Umbilical cord (tissue), 2 donors: ENCODE data around the gene CTCFL. TPM values are rescaled to one million over a fixed set of nuclear protein-coding genes. Genes with fewer than 3 reads are reported as not detected.
"Not testable (repeated sequence)": the region's sequence is repeated elsewhere in the genome, so short reads cannot be mapped to it uniquely, and the experiment has no call there.

Source experiments
- DNase-seq: peaks from one replicate; pipeline ENCODE4 v3.0.0-alpha.2; 2015; ENCODE audit warnings: low spot score
- total RNA-seq: library from RNA; depleted of rRNA; stranded (reverse); fragments of >200 nt; gene quantifications from one replicate; pipeline ENCODE4 v1.2.3, GENCODE V29; 2014; ENCODE audit warnings: low replicate concordance; ENCODE audit not compliant: insufficient read depth

The CTCFL gene
- total RNA-seq, 1 donor from 2014 or later: 2.6 TPM

DNA sequence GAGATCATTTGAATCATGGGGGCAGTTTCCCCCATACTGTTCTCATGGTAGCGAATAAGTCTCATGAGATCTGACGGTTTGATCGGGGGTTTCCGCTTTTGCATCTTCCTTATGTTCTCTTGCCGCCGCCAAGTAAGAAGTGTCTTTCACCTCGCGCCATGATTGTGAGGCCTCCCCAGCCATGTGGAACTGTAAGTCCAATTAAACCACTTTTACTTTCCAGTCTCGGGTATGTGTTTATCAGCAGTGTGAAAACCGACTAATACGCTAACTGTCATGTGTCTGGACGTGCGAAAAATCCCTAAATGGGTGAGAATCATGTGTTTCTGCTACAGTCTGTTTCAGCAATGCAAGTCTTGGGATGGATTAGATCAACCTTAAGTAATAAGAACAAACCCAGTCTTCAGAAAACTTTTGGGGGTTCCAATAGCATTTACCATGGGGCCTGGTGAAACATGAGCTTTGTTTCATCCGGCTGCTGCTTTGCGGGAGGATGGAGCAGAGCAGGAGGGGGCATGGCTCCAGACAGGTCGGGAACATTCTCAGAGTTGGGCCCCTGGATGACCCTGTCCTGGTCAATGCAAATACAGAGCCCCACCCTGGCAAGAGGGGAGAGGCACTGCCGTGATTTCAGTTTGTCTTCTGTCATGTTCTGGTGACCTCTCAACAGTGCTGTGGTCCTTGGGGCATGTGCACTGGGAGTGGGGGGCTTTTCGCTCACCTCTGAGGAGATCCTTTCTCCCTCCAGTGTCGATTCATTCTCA, 41.5 kb downstream of the CTCFL start:
- no peak for DNase-seq

DNA sequence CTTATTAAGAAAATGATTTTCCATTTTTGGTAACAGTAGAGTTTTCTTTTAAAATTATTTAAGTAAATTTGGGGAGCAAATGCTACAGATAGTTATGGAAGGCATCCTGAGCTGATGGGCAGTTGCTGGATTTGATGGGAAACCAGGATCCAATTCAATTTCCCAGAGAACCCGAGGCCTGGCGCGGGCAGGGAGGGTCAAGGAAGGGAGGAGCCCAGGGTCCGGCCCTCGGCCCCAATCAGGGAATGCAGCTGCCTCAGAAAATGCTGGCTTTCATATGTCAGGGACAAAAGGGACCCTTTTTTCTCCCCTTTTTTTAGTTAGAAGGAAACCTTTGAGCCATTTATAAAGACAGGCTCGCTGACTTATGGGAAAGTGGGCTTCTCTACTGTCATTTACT, 42.1 kb downstream of the CTCFL start:
- DNase-seq: no peak

DNA sequence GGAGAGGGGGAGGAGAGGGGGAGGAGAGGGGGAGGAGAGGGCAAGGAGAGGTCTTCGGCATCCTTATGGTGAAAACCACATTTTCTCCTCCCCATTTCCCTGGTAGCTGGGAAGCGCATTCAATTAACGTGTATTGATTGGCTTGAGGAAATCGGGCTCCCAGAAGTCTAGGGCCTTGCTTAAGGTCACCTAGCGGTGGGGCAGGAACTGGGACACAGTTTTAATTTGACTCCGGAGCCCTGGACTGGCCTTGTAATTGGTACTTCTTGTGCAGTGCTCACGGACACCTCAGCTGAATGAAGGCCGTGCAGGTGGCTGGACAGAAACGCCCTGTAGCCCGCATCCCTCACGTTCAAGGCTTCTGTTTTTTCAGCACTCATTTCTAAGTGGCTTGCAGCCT, 42.8 kb downstream of the CTCFL start:
- DNase-seq: no peak

DNA sequence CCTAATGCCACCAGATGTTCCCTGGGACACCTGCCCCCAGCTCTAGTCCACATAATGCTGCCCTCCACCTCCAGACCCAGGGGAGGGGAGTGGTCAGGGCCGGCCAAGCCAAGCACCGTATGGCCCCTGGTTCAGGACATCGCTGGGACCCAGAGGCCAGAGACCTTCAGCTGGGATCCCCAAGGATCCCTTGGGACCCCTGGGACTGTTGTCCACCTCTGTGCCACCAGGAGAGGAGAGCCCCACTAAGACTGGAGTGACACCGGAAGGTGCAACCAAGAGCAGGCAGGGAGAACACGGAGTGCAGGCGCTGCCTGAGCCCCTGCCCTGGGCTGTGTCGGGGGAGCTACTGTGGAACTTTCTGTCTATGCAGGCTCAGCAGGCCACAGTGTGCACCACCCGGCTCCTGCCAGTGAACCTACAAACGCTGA, 43.6 kb downstream of the CTCFL start:
- no peak for DNase-seq

DNA sequence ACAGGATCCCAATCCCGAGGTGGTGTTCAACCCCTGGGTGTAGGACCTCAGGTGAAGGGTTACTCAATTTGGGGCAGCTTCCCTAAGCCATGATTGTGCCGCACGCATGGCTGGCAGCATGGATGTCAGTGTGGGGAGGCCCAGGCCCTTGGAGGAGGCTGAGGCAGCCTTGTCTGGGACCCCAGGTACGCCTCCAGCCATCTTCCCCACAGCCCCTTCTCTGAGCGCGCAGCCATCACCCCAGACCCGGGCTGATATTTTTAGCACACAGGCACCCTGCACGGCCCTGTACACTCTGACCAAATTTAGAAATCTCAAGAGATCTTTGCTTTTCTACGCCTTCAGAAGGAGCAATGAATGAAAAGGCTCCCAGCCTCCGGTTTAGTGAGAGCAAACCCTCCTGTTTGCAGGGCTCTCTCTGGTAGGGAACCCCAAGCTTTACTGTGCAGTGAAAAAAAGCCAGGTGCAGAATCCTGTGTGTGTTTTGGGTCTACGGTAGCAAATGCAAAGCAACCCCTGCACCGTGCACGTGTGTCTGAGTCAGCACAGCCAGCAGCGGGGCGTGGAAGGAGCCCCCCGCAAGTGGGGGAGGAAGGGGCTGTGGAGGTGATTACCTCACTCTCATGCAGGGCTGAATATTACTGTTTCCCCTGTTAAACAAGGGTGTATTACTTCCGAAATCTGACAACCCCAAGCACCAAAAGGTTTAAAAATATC, 44.3 kb downstream of the CTCFL start:
- no peak for DNase-seq

DNA sequence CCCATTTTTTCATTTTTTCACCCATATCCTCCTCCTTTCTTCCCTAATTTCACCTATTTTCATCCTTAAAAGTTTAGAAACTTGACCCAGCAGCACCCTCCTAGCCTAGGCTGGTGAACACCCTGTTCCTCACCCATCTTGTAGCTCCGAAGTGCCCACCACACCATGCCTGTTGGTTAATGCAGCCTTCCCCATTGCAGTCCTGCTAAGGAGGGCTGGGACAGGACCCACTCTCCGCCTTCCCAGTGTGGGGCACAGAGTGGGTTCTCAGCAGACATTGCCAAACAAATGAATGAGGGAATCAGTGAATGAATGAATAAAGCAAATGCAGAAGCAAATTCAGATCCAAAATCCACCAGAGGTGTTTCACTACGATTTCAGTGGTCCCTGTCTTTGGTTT, 45.7 kb downstream of the CTCFL start:
- no peak for DNase-seq

DNA sequence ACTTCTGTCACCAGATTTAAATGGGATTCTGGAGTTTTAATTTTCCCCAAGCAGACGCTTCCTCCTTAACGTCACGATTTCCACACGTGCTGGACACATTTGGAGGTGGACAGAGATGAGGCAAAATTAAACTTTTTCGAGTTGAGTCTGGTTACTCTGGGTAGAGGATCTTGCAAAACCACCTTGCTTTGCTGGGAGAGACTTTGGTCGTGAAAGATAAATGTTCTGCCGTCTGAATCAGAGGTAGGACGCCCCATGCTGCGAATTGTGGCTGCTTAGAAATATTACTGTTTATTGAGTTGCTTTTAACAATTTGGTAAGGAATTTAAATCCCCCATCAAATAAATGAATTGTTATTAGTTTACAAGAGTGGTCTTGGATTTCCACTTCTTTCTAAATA, 46.8 kb downstream of the CTCFL start:
- DNase-seq: no peak

DNA sequence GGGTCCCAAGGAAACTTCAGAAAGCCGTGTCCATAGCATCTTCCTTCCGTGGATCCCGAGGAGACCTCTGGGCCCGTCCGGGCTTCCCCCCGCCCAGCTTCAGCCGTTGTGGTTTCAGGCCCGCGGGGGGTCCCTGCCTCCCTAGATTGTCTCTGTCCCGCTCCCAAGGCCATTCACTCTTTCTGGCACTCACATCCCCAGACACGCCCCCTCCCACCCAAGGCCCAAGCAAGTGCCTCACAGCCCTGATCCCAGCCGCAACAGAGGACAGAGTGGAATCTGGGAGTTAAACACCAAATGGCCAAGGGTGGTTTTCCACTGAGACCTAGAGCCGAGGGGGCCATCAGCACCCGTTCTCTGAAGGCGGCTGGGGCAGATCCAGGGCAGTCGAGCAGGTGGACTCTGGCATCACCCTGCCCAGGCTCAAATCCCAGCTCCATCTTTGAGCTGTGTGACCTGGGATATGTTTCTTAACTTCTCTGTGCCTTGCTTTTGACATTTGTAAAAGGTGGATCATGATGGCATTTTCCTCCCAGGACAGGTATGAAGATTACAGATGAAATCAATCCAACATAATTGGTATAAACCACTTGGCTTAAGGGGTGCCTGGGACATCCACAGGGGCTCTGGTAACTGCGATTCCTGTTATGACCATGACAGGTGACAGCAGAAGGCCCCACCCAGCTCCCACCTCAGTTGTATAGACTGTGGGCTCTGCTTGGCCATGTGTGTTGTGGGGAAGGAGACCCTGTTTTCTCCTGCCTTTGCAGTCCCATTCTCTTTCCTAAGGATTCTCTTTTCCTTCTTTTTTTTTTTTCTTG, 48.1 kb downstream of the CTCFL start:
- no peak for DNase-seq

DNA sequence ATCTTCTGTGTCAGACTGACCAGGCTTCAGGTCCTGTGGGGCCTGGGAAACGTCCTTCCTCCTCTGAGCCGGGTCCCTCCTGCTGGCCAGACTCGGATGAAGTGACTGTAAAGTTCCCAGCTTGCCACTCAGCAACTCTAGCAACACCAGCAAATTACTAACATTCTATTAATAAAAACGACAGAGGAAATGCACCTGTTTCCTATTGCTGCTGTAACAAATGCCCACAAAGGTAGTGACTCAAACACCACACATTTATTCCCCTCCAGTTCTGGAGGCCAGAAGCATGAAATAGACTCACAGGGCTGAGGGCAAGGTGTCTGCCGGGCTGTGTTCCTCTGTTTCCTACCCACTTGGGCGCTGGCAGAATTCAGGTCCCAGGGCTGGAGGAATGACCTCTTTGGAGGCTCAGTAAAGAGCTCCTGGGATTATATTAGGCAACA, 48.8 kb downstream of the CTCFL start:
- DNase-seq: no peak

DNA sequence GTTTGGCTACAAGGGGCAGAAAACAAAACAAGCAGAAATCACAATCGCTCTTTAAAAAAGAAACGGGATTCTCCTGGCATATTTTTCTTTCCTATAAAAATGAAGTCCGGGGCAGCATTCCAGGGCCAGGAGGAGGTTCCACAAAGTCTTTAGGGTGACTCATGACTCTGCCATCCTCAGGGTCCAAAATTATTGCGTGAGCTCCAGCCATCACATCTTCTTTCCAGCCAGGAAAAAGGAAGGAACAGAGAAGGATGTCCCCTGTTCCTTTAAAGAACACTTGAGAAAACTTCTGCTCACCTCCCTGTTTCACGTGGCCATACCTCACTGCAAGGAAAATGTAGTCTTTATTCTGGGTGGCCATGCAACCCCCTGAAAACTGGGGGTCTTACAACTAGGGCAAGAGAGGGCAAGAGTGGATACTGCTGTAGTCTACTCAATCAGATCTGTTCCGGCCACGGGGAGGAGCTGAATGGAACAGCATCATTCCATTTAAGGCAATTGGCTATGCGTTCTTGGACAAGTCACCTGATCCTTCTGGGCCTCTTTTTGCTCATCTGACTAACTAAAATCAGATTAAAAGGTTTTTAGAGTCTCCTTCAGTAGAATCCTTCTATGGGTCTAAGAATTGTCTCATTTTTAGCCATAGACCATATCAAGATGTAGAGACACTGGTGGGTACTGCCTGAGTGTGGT, 49.4 kb downstream of the CTCFL start:
- no peak for DNase-seq

DNA sequence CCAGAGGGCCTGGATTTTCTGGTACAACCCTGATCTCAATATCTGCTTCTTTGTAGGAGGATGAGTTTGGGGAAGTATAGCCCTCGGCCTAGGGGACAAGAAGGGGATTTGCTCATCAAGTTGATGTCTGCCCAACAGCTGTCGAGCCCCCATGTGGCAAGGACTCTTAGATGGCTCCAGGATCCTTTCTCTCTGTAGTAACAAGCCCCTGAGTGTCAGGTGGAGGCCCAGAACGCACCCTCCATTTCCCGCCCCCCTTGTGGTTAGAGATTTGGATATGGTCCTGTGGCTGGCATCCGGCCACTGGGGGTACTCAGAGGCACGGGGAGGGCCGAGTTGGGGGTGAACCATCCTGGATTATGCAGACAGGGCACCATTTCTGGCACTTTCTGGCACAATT, 50.1 kb downstream of the CTCFL start:
- DNase-seq: no peak

DNA sequence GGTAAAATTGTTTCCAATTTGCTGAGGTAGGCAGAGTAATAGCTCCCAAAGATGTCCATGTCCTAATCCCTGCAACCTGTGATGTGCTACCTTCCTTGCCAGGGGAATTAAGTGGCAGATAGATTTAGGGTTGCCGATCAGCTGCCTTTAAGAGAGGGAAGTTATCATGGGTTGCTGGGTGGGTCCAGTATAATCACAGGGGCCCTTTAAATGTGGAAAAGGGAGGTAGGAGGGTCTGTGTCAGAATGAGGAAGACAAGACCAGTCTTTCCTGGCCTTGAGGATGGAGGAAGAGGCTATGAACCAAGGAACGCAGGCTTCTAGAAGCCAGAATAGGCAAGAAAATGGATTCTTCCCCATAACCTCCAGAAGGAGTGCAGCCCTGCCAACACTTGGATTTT, 50.7 kb downstream of the CTCFL start:
- no peak for DNase-seq

DNA sequence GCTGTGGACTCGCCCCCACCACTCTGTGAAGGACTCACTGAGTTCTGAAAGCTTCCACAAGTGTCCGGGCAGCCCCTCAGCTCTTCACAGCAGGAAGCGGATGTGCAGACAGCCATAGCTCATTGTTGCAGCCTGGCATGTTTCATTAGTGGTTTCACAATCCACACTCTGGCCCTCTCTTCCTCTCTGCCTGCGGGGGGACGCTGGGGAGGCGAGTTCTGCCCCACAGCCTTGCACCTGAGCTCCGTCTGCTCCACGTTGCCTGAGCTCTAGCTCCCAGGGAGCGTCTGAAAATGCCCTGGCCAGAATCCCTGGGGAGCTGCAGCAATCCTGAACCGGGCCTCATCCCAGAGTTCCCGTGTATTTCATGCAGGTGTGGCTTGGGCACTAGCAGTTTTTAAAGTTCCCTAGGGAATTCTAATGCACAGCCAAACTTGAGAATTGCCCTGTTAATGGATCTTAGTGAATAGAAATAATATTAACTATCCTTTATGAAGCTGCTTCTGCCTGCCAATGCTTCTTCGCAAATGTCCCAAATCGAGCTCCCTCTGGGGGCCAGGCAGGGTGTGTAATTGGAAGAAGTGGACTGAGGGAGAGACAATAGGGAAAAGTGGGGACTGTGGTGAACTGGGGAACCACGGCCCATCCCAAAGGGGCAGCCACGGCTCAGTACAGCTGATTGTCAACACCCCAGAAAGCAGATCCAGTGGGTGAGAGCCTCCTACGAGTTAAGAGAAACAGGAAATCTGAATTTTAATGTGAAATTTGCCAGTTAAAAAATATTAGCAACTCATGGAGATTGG, 51.5 kb downstream of the CTCFL start:
- DNase-seq: peak; percentile 41

DNA sequence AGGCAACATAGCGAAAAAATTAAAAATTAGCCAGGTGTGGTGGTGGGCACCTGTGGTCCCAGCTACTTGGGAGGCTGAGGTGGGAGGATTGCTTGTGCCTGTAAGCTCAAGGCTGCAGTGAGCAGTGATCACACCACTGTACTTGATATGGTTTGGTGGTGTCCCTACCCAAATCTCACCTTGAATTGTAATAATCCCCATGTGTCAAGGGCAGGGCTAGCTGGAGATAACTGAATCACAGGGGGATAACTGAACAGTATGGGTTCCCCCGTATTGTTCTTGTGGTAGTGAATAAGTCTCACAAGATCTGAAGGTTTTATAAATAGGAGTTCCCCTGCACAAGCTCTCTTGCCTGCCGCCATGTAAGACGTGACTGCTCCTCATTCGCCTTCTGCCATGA, 52.5 kb downstream of the CTCFL start:
- DNase-seq: not testable (repeated sequence)

DNA sequence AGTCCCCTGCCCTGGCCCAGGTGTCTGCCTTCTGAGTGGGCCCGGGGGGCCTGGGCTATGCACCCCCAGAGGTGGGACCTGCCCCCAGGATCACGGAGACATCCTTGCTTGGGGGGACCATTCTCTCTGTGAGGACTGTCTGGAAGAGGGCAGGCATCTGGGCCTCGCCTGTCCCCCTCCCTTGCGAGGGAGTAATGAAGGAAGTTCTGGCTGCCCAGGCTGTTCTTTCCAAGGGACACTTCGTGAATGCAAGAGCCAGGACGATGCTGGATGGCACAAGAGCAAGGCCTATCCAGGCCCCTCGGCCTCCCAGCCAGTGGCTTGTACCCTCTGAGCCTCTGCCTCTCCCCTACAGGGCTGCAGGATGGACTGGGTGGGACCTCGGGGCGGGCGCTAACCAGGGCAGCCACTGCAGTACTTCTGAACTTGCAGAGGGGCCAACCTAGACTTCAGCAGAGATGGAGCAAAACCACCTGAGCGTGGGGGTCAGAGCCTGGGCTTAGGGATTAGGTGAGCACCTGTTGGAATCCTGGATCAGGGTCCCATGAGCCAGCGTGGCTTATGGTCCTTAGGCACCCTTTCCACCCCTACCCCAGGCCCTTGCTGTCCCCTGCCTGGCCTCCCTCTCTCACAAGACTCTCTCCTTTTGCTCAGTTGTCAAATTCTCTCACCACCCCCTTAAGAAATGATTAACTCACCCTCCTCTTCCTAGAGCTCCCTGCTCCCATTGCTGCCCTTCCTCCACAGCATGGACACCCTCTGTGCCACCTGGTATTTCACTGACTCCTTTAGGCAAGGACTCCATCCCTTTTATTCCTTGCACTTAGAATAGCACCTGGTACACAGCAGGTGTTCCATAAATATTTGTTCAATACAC, 53.2 kb downstream of the CTCFL start:
- no peak for DNase-seq

DNA sequence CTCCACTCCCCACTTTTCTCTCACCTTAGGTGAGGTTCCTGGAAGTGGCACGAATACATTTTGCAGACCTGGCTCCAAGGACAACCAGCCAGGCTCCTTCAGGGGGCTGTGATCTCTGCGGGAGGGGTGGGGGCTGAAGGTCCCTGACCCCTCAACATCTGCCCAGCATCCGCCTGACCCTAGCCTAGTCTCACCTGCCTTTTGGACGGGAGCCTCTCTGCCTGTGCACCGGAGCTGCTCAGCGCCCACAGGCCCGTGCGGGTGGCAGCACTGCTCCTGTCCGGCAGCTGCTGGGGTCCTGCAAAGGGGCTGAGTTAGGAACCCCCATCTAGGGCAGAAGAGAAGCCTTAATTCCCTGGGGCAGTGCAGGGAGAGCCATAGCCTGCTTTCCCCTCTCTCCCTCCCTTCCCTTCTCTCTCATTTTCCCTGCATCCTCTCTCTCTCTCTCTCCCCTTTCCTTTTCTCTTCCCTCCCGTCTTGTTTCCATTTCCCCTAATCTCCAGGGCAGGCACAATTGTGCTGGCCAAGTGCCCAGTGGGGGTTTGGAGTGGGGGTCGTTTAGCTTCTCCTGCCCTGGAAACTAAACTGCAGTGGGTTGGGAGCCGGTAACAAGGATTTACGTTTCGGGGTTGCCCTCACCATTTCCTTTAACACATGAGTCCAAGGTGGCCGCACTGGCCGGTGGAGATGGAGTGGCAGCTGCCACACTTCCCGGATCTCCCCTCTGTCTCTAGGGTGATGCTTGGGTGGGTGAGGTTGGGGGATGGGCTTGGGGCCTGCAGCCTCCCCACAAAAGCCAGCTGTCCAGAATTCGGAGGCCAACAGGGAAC, 54.1 kb downstream of the CTCFL start:
- no peak for DNase-seq

DNA sequence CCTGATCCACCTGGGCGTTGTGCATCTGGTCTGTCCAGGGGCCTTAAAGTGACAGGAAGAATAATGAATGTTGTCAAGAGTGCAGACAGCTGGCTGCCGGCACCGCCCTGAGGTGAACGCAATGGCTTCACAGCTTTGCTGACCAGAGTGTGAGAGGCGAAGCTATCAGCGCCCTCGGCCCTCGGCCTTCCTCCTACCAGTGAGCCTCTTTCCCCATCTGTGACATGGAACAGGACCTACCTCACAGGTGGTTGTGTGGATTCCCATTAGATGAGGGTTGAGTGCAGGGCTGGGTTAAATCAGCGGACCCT, 54.8 kb downstream of the CTCFL start:
- DNase-seq: no peak

DNA sequence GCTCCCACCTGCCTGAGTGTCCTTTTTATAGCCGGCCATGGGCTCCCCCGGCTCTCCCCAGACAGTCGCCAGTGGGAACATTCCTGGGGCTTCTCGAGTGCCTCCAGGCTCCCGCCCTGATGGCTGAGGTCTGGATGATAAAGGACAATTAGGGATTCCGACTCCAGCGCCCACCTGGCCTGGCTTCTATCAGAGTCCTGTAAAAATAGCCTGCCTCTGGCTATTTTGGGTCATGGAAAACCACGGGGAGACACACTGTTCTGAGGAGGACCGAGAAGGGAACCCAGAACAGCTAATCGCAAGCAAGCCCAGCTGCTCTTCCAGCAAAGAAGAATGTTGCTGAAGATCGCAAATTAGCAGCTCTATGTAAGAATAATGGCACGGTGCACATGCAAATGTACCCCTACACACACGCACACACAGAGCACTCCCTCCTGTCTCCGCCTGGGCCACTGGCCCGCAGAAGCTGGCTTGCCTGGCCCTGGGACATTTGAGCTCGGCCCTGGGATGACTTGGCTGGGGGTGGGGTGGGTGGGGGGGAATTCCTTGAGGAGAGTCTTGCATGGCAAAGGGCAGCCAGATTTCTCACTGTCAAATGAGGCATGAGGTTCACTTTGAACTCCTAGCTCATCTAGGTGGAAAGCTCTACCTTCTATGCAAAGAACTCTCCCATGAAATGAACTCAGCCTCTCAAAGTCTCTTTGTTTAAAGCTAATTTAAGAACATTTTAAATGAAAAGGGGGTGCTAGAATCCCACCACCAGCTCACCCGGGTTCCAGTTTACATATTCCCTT, 55.3 kb downstream of the CTCFL start:
- DNase-seq: no peak
